Gastrocnemius medialis (tissue), 4 donors: ENCODE measurements around the gene BCL11B.

ENCODE experiments used
- POLR2A ChIP-seq, 2 donors: fragments of 450-650 bp; IDR thresholded peaks; one replicate each; pipeline ENCODE4 v1.6.1; 2017; ENCODE audit warnings: antibody characterized with exemption in 2 of 2, mild to moderate bottlenecking in 2 of 2, moderate library complexity in 2 of 2
- TF ChIP-seq, protein P1 (sequence below), 5 experiments: fragments of 450-650 bp in 3 of 5; fragments of 200-600 bp in 2 of 5; sonication (generic) in 2 of 5; IDR thresholded peaks in 4 of 5; conservative IDR thresholded peaks in 1 of 5; 1 replicate in 4 of 5; 2 replicates in 1 of 5; pipeline ENCODE4 v1.5.1; 2016 to 2019; ENCODE audit warnings: antibody characterized with exemption in 5 of 5, mild to moderate bottlenecking in 3 of 5, moderate library complexity in 3 of 5

DNA sequence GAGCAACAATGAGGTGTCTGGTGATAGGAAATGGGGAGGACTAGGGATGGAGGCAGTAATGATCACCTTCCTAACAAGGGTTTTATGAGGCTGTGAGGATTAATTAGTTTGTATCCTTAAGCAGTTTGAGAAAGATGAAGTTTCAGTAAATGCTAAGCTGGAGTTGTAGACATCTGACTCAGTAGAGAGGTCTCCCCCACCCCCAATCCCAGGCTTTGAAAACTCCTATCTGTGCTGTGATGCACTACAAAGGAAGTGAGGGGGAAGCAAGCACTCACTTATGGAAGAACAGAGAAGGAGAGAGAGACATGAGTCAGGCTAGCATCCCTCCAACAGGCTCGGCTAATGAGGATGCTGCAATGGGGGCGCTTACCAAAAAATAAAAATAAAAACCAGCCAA lies 5.5 kb upstream of the BCL11B start:
- TF ChIP-seq, protein P1, sequence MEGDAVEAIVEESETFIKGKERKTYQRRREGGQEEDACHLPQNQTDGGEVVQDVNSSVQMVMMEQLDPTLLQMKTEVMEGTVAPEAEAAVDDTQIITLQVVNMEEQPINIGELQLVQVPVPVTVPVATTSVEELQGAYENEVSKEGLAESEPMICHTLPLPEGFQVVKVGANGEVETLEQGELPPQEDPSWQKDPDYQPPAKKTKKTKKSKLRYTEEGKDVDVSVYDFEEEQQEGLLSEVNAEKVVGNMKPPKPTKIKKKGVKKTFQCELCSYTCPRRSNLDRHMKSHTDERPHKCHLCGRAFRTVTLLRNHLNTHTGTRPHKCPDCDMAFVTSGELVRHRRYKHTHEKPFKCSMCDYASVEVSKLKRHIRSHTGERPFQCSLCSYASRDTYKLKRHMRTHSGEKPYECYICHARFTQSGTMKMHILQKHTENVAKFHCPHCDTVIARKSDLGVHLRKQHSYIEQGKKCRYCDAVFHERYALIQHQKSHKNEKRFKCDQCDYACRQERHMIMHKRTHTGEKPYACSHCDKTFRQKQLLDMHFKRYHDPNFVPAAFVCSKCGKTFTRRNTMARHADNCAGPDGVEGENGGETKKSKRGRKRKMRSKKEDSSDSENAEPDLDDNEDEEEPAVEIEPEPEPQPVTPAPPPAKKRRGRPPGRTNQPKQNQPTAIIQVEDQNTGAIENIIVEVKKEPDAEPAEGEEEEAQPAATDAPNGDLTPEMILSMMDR (IDR thresholded peaks at IDR 0.05 in 4 of 5, conservative IDR thresholded peaks at IDR 0.05 in 1 of 5) = no peak
- no peak for TF ChIP-seq POLR2A (IDR thresholded peaks at IDR 0.05)
